Tibial nerve (tissue), 4 donors: Measurements from ENCODE around the gene NISCH. TPM values are rescaled to one million over a fixed set of nuclear protein-coding genes. Genes with fewer than 3 reads are reported as not detected.

Experiments used
- DNase-seq, 2 donors: peaks; one replicate each; pipeline ENCODE4 v3.0.0-alpha.2; 2019; ENCODE audit warnings: low spot score in 2 of 2
- H3K27ac ChIP-seq, 4 donors: fragments of 200-600 bp; sonication (generic) in 3 of 4; one replicate each; pipeline ENCODE4 v1.5.1; 2017 to 2019; ENCODE audit warnings: mild to moderate bottlenecking in 1 of 4
- H3K27me3 ChIP-seq, 2 donors: fragments of 200-600 bp; sonication (generic) in 1 of 2; one replicate each; pipeline versions ENCODE4 v1.5.1 to v1.6.0; 2017 to 2019
- H3K36me3 ChIP-seq, 3 donors: fragments of 200-600 bp; sonication (generic); one replicate each; pipeline ENCODE4 v1.5.1; 2018 to 2019
- H3K4me1 ChIP-seq, 4 donors: fragments of 200-600 bp; sonication (generic) in 3 of 4; one replicate each; pipeline ENCODE4 v1.5.1; 2017 to 2019
- H3K4me3 ChIP-seq, 4 donors: fragments of 200-600 bp; sonication (generic) in 3 of 4; one replicate each; pipeline ENCODE4 v1.5.1; 2017 to 2019; ENCODE audit warnings: mild to moderate bottlenecking in 1 of 4, moderate library complexity in 1 of 4
- H3K9me3 ChIP-seq, 4 donors: fragments of 200-600 bp; sonication (generic) in 3 of 4; one replicate each; pipeline ENCODE4 v1.5.1; 2017 to 2019
- EP300 ChIP-seq, 2 donors: sonication (generic); formaldehyde crosslinking; IDR thresholded peaks; one replicate each; pipeline ENCODE4 v1.6.1; 2017; ENCODE audit warnings: antibody characterized with exemption in 2 of 2, mild to moderate bottlenecking in 1 of 2
- POLR2A ChIP-seq, 2 donors: fragments of 450-650 bp; IDR thresholded peaks; one replicate each; pipeline ENCODE4 v1.6.1; 2017; ENCODE audit warnings: antibody characterized with exemption in 2 of 2, mild to moderate bottlenecking in 2 of 2, moderate library complexity in 2 of 2
- WGBS, 2 donors: methylation state at CpG; one replicate each; pipeline ENCODE4 v1.1.5; 2018; 5-methylcytosine and 5-hydroxymethylcytosine counted together
- total RNA-seq, 4 donors: library from RNA; depleted of rRNA; stranded (reverse); fragments of >200 nt; gene quantifications; one replicate each; pipeline ENCODE4 v1.1.0, GENCODE V29; 2016
- TF ChIP-seq, protein P1 (sequence below), 5 experiments: fragments of 200-600 bp in 3 of 5; fragments of 450-650 bp in 2 of 5; sonication (generic) in 3 of 5; IDR thresholded peaks; one replicate each; pipeline ENCODE4 v1.5.1; 2016 to 2019; ENCODE audit warnings: antibody characterized with exemption in 5 of 5, mild to moderate bottlenecking in 3 of 5, moderate library complexity in 2 of 5

NISCH gene
- total RNA-seq, 4 donors from 2014 or later: 192 to 305 (median 232) TPM

DNA sequence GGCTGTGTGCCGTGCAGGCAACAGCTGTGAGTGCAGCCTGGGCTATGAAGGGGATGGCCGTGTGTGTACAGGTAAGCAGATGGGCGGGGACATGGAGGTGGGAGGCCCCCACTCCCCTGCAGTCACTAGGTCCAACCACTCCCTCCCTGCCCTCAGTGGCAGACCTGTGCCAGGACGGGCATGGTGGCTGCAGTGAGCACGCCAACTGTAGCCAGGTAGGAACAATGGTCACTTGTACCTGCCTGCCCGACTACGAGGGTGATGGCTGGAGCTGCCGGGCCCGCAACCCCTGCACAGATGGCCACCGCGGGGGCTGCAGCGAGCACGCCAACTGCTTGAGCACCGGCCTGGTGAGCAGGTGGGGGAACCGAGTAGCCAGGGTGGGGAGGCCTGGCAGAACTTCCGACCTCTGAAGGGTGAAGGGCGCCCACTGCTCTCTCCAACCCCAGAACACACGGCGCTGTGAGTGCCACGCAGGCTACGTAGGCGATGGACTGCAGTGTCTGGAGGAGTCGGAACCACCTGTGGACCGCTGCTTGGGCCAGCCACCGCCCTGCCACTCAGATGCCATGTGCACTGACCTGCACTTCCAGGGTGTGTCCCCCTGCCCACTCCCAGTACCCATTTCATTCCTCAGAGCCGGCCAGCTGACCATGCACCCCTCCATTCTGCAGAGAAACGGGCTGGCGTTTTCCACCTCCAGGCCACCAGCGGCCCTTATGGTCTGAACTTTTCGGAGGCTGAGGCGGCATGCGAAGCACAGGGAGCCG is 66.7 kb downstream of the NISCH start:
- peaks cover 0 to 78% (median 0%) of the 10 kb centered on the region in 3 donors for H3K36me3 ChIP-seq
- no peak for DNase-seq
- WGBS, 2 donors: 91 to 93% methylated on average over 21 to 31 of the region's 33 CpGs
- no peaks in the 10 kb centered on the region for H3K27me3 ChIP-seq
- TF ChIP-seq POLR2A (IDR thresholded peaks at IDR 0.05) (no peak), EP300 (IDR thresholded peaks at IDR 0.05) (no peak)
- TF ChIP-seq, protein P1, sequence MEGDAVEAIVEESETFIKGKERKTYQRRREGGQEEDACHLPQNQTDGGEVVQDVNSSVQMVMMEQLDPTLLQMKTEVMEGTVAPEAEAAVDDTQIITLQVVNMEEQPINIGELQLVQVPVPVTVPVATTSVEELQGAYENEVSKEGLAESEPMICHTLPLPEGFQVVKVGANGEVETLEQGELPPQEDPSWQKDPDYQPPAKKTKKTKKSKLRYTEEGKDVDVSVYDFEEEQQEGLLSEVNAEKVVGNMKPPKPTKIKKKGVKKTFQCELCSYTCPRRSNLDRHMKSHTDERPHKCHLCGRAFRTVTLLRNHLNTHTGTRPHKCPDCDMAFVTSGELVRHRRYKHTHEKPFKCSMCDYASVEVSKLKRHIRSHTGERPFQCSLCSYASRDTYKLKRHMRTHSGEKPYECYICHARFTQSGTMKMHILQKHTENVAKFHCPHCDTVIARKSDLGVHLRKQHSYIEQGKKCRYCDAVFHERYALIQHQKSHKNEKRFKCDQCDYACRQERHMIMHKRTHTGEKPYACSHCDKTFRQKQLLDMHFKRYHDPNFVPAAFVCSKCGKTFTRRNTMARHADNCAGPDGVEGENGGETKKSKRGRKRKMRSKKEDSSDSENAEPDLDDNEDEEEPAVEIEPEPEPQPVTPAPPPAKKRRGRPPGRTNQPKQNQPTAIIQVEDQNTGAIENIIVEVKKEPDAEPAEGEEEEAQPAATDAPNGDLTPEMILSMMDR (IDR thresholded peaks at IDR 0.05): no peak
- H3K27ac ChIP-seq: no peak overlapping the region
- H3K9me3 ChIP-seq: no peaks in the 10 kb centered on the region
- peaks cover 0 to 41% (median 9%) of the 10 kb centered on the region in 4 donors for H3K4me1 ChIP-seq
- no peak overlapping the region for H3K4me3 ChIP-seq

DNA sequence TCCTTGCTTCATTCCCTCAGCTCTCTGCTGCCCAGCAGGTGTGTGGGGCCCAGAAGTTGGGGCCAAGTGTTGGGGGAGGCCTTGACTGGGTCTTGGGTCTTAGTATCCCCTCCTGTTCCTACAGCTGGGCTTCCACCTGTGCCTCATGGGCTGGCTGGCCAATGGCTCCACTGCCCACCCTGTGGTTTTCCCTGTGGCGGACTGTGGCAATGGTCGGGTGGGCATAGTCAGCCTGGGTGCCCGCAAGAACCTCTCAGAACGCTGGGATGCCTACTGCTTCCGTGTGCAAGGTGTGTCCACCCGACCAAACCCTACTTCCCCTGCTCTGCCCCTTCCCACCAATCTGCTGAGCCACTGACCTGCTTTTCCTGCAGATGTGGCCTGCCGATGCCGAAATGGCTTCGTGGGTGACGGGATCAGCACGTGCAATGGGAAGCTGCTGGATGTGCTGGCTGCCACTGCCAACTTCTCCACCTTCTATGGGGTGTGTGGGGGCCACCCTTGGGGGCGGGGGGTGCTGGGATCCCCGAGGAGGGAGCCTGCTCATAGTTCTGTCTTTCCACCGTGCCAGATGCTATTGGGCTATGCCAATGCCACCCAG is 67.3 kb downstream of the NISCH start:
- peaks cover 0 to 79% (median 0%) of the 10 kb centered on the region in 3 donors for H3K36me3 ChIP-seq
- no peak for DNase-seq
- no peaks in the 10 kb centered on the region for H3K27me3 ChIP-seq
- H3K9me3 ChIP-seq: no peaks in the 10 kb centered on the region
- H3K4me1 ChIP-seq: peaks cover 0 to 45% (median 9%) of the 10 kb centered on the region in 4 donors
- WGBS, 2 donors: 92 to 93% methylated on average over 14 of the region's 14 CpGs
- TF ChIP-seq, protein P1 (IDR thresholded peaks at IDR 0.05): no peak
- no peak for TF ChIP-seq EP300 (IDR thresholded peaks at IDR 0.05)
- no peak for TF ChIP-seq POLR2A (IDR thresholded peaks at IDR 0.05)
- H3K27ac ChIP-seq: no peak overlapping the region
- no peak overlapping the region for H3K4me3 ChIP-seq

DNA sequence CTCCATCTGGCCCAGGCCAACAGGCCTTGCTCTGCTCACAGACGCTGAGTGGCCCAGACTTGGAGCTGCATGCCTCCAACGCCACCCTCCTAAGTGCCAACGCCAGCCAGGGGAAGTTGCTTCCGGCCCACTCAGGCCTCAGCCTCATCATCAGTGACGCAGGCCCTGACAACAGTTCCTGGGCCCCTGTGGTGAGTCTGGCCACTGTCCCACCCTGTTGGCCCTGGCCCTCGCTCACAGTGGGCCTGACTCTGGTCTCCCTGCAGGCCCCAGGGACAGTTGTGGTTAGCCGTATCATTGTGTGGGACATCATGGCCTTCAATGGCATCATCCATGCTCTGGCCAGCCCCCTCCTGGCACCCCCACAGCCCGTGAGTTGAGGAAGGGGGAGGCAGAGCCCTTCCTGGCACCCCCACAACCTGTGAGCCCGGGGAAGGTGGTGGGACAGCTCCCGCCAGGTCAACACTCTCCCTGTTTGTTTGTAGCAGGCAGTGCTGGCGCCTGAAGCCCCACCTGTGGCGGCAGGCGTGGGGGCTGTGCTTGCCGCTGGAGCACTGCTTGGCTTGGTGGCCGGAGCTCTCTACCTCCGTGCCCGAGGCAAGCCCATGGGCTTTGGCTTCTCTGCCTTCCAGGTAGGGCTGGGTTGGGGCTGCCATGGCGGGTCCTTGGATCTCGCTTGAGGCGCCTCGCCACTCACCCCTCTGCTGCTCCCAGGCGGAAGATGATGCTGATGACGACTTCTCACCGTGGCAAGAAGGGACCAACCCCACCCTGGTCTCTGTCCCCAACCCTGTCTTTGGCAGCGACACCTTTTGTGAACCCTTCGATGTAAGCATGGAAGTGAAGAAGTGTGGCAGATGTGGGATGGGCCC is 68.2 kb downstream of the NISCH start:
- Histone ChIP-seq H3K4me1 (peaks cover 0 to 42% (median 6%) of the 10 kb centered on the region in 4 donors), H3K27me3 (no peaks in the 10 kb centered on the region), H3K9me3 (no peaks in the 10 kb centered on the region), H3K4me3 (no peak overlapping the region), H3K27ac (peak overlapping the region in 1 of 4 donors; percentile 67), H3K36me3 (peaks cover 0 to 87% (median 0%) of the 10 kb centered on the region in 3 donors)
- no peak for TF ChIP-seq EP300 (IDR thresholded peaks at IDR 0.05)
- TF ChIP-seq POLR2A (IDR thresholded peaks at IDR 0.05): no peak
- TF ChIP-seq, protein P1 (IDR thresholded peaks at IDR 0.05): no peak
- WGBS, 2 donors: 93% methylated on average over 17 to 20 of the region's 26 CpGs
- peak in 1 of 2 donors; percentile 11 for DNase-seq

GRCh38 chr3:52524258-52524751 is 68.9 kb downstream of the NISCH start:
- peaks cover 0 to 92% (median 0%) of the 10 kb centered on the region in 3 donors for H3K36me3 ChIP-seq
- WGBS, 2 donors: 92 to 94% methylated on average over 18 of the region's 18 CpGs

More at GRCh38 chr3:52524258-52524751, 68.9 kb downstream of the NISCH start:
- Histone ChIP-seq H3K4me1 (peaks cover 0 to 36% (median 4%) of the 10 kb centered on the region in 4 donors), H3K27me3 (no peaks in the 10 kb centered on the region), H3K9me3 (no peaks in the 10 kb centered on the region), H3K27ac (peak overlapping the region in 2 of 4 donors; percentile 67 to 69), H3K4me3 (no peak overlapping the region)
- TF ChIP-seq EP300 (IDR thresholded peaks at IDR 0.05) (no peak), POLR2A (IDR thresholded peaks at IDR 0.05) (no peak)
- TF ChIP-seq, protein P1 (IDR thresholded peaks at IDR 0.05): no peak
- DNase-seq: peak in 1 of 2 donors; percentile 6
